Anterior cingulate cortex (tissue), 58 donors: ENCODE results near the gene MRLN.
A peak's percentile ranks its signal among the peaks of the same experiment; 100 is the strongest.
"Not testable (repeated sequence)": the region's sequence is repeated elsewhere in the genome, so short reads cannot be mapped to it uniquely, and the experiment has no call there.

Experiments used
- DNase-seq, 58 donors: peaks; one replicate each; lab custom pipeline; 2025; lab: John Stamatoyannopoulos, UW

MRLN gene

DNA sequence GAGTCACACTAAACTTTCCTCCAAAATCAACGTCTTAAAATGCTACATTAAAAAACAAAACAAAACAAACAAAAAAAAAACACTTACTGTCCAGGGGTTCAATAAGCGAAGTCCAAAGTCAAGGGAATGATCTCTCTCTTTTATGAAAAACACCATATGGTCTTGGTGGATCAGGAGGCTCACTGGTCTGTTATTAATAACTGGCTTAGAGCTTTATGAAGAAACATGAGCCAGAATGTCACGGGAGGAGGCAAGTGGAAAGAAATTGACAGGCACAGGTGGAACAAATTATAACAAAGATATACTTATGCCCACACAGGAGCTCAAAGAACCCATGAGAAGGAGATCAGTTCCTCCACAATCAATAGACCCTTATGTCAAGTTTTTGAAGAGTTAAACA is at the start of gene MRLN:
Gene MRLN (minus strand): TSS at position 189 of the 400 bp plus-strand sequence.
- no peak for DNase-seq

DNA sequence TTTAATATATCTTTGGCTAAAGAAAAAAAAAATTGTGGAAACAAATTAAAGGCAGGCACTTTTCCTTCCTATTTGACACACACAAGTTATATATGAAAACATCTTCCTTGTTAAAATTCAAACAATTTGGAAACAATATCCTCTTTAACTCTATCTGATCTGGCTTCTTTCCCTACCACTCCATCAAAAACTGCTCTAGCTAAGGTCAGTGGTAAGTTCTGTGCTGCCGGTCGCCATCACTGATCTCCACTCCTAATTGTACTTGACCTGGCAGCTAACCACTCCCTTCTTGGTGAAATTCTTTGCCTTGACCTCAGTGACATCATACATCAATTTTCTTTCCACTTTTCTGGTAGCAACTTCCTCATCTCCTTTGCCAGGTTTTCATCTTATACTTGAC is 47.9 kb upstream of the MRLN start:
- no peak for DNase-seq

DNA sequence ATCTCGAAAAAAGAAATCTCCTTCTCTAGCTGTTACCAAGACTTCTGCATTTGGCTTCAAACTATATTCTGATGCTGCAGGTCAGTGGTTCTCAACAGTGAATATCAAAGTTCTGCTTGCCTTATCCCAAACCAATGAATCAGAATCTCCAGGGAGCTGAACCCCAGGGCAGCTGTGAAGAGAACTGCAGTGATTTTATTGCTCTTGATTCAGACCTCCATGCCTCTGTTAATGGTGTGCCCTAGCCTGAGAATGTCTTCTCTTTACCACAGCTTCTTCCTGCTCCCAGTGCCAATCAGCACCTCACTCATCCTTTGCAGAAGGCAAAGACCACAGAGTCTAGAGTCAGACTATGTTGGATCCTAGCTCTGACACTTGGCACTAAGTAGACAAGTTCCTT is 46.2 kb upstream of the MRLN start:
- DNase-seq: no peak

DNA sequence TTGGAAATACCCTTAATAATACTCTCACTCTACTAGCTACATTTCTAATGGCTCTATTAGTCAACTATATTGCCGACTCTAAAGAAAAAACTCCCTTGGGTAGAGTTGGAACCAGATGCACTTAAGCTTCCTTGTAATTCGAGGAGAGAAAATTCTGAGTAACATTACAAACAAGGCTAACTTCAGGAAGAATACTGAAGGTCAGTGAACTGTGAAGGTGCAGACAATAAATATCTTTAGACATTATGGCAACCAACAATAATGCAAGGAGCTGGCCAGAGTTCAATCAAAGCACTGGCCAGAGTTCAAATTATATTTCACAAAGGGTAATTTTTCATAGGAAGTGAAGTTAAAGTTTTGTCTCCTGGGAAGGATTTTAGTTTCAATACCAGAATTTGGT is 40.7 kb upstream of the MRLN start:
- DNase-seq: no peak

DNA sequence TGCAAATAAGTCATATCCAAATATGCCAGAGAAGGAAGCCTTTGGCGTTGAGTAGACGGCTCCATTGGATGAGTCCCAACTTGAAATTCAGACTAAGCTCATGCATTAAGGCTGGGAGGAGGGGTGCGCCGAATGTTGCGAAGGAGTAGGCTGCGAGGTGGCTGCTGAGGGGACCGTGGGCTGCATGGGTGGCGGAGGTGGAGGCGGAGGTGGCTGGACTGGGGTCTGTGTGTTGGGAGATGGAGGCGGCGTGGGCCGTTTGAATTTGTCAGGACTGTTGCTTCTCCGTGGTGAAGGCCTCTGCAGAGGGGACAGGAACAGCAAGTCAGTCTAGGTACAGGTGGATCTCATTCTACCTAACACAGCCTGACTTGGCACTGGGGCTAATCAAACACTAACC is 39.6 kb upstream of the MRLN start:
- DNase-seq: no peak

DNA sequence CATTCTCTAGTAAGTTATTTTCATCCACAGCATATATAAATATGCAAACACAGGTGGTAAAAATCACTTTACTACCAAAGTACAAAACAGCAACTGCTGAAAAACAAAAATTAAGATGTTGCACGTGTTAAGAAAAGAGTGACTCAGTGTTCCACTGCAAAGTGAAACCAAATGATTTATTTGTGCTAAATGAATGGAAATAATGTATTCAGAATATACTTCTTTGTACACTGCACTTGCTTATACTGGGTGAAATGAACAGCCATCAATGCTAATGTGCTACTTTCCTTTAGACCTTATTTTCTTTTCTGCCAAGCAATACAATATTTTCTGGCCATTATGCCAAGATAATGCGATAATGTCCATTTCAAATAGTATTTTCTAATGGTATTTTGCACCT is 38.3 kb upstream of the MRLN start:
- DNase-seq: no peak

DNA sequence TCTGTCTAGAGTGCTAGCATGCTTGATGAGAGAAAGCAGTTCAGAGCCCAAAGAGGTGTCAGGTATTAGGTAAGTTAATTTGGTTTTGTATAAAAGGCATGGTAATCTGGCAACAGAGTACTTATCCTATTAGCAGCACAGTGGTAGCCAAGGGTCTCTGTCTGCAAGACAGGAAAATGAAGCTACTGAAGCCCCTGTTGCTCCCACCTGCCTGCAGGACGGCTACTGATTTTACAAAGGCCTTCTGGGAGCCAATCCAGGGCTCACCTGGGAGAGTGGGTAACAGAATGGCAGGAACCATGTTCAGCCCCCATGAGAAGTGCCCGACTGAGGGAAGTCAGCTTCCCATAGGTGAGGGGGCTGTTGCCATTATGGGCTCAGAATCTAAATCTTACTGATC is 36.8 kb upstream of the MRLN start:
- DNase-seq: not testable (repeated sequence)

DNA sequence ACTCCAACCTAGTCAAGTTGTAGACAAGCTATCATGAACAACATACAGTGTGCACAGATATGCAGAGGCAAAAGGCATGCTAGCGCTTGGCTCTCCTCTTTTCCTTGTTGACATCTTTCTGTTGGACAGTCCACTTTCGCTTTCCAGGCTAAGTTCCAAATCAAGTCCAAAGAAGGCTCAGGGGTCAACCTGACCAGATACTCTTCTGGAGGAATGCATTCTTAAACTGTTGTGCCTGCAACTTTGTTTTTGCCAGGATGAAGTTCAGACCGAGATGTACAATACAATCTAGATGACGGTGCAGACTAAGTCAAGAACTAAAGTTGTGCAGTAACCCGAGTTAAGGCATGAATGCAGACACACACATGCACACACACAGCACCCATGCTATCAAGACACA is 35.7 kb upstream of the MRLN start:
- DNase-seq: not testable (repeated sequence)

DNA sequence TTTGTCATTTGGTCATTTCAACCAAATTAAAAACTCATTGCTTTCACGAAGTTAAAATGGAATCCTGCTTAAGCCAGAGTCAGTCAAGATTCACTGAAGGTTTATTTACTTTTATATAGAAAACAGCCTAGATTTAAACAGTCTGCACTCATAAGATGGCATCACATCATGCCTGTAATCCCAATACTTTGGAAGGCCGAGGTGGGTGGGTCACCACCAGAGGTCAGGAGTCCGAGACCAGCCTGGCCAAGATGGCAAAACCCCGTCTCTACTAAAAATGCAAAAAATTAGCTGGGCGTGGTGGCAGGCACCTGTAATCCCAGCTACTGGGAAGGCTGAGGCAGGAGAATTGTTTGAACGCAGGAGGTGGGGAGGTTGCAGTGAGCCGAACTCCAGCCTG is 33.8 kb upstream of the MRLN start:
- not testable (repeated sequence) for DNase-seq

DNA sequence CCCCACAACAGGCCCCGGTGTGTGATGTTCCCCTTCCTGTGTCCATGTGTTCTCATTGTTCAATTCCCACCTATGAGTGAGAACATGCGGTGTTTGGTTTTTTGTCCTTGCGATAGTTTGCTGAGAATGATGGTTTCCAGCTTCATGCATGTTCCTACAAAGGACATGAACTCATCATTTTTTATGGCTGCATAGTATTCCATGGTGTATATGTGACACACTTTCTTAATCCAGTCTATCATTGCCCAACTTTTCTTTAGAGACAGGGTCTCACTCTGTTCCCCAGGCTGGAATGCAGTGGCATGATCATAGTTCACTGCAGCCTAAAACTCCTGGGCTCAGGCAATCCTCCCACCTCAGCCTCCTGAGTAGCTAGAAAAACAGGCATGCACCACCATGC is 32.2 kb upstream of the MRLN start:
- not testable (repeated sequence) for DNase-seq

DNA sequence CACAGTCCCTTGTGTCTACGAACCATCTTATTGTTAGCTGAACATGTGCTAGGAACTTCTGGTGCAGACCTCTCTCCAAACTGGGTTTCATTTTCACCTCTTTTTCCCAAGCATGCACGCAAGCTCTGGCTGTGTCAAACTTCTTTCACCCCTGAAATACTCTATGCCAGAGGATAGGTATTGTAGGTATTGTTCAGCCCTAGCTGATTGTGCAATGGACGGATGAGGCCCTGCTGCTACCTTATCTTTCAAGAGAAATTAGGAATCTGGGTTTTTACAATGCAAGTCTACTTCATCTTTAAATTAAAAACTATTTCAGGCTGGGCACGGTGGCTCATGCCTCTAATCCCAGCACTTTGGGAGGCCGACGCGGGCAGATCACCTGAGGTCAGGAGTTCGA is 28.3 kb upstream of the MRLN start:
- DNase-seq: no peak

DNA sequence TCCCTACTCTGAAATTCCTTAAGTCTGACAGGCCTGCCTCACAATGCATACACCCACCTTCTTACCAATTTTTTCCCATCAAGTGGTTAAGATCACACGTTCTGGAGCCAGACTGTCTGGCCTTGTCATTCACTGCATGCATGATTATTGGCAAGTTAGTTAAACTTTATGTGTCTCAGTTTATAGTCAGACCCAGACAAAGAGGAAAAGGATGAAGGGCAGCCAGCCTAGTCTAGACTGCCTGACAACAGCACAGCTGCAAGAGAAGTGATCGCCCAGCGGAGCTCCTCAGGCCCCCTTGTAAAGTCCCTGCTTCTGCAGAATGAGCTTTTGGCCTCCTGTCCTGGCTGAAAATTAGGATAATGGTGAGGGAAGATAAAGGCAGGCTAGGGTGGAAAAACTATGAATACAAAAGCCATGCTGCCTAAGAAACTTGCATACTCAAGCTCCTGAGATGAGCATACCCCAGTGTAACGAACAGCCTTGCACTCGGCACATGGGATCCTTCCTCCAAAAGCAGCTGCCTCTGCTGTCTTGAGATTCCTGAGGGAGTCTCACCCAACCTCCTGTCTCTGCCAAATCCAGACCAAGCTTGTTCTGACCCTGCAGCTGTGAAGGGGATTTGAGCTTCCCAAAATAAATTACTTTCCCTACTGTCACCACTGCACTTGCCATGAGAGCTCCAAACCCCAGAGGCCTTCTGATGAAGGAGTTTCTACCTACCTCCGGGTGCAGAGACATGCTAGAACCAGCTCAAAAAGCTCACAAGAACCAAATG is 26.7 kb upstream of the MRLN start:
- no peak for DNase-seq

DNA sequence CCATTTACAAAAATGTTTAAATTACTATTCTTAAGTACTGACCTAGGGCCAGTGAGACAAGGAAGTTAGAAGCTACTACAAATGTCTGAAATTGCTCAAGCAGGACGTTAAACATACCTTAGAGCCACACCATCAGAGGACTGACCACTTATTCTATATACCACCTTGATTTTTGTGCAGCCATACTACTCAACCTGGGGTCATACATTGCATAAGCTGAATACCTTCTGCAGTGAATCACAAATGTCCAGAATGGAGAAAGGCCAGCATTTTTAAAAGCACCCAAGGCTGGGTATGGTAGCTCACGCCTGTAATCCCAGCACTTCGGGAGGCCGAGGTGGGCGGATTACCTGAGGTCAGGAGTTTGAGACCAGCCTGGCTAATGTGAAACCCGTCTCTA is 21.2 kb upstream of the MRLN start:
- no peak for DNase-seq

DNA sequence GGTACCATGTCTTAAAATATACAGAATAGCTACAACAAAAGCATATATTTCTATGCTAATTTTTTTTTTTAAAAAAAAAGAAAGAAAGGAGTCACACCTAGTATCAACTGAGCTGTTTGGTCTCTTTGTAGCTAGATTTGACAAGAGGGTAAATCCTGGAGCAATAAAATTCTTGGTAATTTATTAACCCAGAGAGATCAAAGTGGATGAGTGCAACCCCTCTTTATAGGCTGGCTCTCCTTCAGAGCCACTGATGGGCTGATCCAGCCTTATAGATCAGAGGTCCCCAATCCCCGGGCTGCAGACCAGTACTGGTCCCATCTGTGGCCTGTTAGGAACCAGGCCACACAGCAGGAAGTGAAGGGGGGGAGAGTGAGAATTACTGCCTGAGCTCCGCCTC is 19.8 kb upstream of the MRLN start:
- DNase-seq: no peak

DNA sequence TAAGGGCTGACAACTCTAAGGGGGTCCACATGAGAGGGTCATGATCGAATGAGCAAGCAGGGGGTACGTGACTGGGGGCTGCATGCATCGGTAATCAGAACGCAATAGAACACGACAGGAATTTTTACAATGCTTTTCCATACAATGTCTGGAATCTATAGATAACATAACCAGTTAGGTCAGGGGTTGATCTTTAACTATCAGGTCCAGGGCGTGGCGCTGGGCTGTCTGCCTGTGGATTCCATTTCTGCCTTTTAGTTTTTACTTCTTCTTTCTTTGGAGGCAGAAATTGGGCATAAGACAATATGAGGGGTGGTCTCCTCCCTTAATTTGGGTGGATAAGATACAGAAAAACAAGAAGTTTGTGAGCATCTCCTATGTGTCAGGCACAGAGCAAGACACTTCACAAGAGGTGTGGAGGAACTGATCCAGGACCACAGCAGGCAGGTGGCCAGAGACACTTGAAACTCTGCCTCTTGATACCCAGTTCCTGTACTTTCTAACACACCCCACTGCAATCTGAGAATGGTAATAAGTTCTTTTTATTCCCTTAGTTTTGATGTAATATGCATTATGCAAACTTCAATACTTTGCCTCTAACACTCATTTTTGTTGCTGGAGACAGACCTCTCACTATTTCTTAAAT is 18.0 kb upstream of the MRLN start:
- no peak for DNase-seq

DNA sequence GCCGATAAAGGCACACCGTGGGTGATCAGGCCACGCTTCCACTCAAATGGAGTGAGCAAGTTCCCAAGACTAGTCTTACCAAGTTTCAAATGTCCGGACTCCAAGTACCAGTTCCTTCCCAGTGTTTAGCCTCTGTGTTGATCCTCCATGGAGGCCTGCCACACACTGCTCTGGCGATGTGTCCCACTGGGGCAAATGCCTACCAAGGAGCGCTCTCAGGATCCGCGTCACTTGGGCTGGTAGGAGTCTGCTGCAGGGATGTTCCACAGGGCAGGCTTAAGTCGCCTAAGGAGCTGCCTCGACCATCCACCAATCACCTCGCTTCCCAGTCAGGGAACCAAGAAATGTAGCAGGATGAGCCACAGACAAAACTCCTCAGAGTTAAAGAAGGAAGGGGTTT is 17.4 kb upstream of the MRLN start:
- DNase-seq: no peak

DNA sequence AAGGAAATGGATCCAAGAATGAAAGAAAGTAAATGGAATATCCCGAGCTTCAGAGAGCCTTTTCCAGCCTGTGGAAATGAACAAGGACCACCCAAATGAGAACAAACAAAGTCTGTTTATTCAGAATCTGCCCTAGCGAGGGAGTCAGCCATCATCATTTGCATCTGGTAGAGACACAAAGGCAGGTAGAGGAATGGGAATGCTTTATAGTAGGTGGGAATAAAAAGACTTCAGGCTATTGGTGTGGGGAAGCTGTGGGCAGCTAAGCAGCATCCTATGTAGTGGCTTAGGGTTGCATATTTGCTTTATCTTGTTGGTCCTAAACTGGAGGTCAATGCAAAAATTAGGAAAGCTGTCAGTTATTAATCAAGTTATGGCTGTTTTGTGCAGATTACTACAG is 9.2 kb upstream of the MRLN start:
- no peak for DNase-seq

DNA sequence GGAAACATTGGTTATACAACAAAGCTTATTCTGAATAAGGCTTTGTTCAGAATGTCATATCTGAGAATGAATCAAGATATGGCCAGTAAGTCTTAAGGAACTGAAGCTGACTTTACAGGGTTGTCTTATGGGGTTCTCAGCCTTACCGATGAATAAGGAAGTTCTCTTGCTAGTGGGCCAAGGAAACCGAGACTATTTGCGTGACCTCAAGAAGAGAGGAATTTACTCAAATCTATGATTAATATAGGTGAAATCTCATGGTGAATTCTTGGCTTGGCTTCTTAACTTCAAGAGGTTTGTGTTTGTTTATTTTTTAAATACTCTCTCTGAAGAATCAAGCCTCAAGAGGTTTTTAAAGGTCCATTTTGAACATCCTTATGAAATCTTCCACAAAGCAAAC is 4.7 kb upstream of the MRLN start:
- DNase-seq: no peak

DNA sequence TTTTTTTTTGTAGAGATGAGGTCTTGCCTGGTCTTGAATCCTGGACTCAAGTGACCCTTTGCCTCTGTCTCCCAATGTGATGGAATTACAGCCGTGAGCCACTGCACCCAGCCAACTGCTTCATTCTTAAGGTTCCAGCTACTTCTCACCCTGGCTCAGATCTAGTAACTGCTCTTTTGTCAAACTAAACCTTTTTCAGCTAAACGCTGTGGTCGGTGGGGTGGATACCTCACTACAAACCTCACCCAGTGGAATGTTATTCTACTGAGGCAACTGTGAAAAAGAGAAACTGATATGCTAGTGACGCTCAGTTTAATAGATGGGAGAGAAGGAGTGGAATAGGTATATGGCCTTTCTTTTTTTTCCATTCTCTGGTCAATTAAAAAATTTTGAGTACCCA is 1.7 kb upstream of the MRLN start:
- DNase-seq: no peak

DNA sequence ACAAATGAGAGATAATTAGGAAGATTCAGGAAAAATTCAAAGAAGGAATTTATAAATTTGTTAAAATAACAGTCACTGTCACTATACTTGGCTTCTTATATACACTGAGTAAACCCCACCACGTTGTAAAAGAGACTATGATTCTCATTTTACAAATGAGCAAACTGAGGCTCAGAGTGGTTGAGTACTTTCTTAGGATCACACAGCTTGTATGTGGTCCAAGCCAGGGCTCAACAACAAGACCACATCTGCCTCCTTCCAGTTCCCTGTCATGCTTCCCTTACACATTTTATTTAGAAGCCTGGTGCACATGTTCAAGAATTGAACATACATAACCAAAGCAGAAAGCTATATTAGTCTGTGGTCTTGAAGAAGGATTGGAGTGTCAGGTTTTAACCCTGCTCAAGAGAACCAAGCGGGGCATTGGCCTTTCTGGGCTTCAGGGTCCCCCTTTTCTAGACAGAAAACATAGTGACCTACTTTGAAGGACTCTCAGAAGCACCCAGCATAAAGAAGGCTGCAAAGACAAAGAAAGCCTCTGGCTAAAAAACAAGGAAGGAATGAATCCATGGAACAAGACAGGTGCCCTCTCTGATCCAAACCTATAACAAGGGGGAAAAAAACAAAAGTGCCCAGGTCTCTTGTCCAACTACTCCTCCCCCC is 846 bp downstream of the MRLN start:
- DNase-seq: no peak

DNA sequence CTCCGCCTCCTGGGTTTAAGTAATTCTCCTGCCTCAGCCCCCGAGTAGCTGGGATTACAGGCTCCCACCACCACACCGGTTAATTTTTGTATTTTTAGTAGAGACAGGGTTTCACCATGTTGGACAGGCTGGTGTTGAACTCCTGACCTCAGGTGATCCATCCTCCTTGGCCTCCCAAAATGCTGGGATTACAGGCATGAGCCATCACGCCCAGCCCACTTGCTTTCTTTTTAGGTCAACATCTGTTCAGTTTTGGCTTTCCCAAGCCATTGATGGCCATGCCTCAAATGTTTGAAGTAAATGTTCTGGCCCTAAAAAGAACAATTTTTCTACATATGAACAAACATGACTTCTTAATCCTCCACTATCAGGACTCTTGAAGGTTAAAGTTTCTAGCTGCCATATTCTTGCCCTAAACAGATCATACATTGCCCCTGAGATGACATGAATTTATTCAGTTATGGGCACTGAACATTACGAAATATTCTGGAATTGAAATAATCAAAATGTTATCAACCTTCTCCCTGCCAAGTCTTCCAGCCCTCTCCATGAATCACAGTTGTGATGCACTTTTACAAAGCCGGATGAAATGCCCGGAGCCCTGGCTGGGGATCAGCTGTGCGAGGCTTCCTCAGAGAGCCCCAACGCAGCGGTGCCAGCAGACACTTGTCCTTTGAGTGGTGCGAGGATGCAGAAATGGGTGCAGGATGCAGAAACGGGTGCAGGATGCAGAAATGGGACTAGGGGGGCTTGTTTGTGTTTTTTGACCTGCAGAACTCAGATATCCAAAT is 2.9 kb downstream of the MRLN start:
- peak in 1 of 58 donors; percentile 0 for DNase-seq
